Measurements from ENCODE around the gene OR5J2. TPM values are rescaled to one million over a fixed set of nuclear protein-coding genes. Genes with fewer than 3 reads are reported as not detected.
"Not testable (repeated sequence)": the region's sequence is repeated elsewhere in the genome, so short reads cannot be mapped to it uniquely, and the experiment has no call there.

OR5J2 gene
- not detected in 2 replicates for total RNA-seq (ENCODE audit: low replicate concordance)

DNA sequence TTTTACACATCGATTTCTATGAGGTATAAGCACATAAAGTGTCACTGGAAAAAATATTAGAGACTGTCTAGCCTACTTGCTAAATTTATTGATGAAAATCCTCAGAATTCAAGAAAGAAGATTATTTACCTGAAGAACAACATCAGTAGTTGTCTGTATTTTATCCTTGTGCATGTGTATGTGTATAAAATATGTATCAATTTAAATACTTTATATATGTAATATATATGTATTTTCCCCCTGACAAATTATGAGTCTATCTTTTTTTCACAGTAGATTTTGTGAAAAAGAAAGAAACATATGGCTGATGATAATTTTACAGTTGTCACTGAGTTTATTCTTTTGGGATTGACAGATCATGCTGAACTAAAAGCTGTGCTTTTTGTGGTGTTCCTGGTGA lies at the start of gene OR5J2:
Gene OR5J2 (plus strand): TSS at position 301 of the 400 bp plus-strand sequence. CDS start 0 bp downstream, at position 301.
- no peak for DNase-seq (ENCODE audit: low read depth)
- TF ChIP-seq, protein P1, sequence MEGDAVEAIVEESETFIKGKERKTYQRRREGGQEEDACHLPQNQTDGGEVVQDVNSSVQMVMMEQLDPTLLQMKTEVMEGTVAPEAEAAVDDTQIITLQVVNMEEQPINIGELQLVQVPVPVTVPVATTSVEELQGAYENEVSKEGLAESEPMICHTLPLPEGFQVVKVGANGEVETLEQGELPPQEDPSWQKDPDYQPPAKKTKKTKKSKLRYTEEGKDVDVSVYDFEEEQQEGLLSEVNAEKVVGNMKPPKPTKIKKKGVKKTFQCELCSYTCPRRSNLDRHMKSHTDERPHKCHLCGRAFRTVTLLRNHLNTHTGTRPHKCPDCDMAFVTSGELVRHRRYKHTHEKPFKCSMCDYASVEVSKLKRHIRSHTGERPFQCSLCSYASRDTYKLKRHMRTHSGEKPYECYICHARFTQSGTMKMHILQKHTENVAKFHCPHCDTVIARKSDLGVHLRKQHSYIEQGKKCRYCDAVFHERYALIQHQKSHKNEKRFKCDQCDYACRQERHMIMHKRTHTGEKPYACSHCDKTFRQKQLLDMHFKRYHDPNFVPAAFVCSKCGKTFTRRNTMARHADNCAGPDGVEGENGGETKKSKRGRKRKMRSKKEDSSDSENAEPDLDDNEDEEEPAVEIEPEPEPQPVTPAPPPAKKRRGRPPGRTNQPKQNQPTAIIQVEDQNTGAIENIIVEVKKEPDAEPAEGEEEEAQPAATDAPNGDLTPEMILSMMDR (IDR thresholded peaks at IDR 0.05; ENCODE audit: insufficient read depth, low read length), result no peak
- H3K4me3 ChIP-seq (ENCODE audit: low read depth, low read length), result no peak within 1 kb of the TSS

GRCh38 chr11:56140151-56140661 lies 36.2 kb upstream of the OR5J2 start, which contains the start of gene OR8J3:
Gene OR8J3, minus strand, starts transcription at chr11:56140201. Its CDS starts 2,483 bp downstream, at chr11:56137718.
- DNase-seq (ENCODE audit: low read depth), result no peak
- no peak within 1 kb of the TSS for H3K4me3 ChIP-seq (ENCODE audit: low read depth, low read length)
- TF ChIP-seq, protein P1 (IDR thresholded peaks at IDR 0.05; ENCODE audit: insufficient read depth, low read length), result no peak

- H3K4me3 ChIP-seq (ENCODE audit: low read depth, low read length); DNase-seq (ENCODE audit: low read depth): not testable (repeated sequence)
These were observed 32.7 kb upstream of the OR5J2 start for GRCh38 chr11:56143681-56144080.

- TF ChIP-seq, protein P1 (IDR thresholded peaks at IDR 0.05; ENCODE audit: insufficient read depth, low read length), result no peak
- DNase-seq (ENCODE audit: low read depth), result no peak
- H3K4me3 ChIP-seq (ENCODE audit: low read depth, low read length), result no peak overlapping the region
These were observed 25.0 kb upstream of the OR5J2 start for GRCh38 chr11:56151376-56151775.

DNA sequence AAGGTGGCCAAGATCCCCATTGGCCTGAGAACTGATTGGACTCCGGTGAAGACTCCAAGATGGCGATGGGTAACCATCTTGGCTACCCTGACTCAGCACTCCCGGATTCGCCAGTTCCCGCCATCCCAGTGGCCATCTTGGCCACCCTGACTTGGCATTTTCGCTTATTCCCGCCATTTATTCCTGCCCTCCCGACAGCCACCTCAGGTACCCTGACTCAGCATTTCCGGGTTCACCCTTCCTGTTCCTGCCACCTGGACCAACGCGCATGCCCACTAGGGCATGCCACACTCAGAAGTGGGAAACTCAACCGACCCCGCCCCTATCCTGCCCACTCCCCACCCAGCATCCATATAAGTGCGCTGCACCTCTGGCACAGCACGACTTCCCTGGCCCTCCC lies 24.1 kb upstream of the OR5J2 start:
- TF ChIP-seq, protein P1 (IDR thresholded peaks at IDR 0.05; ENCODE audit: insufficient read depth, low read length), result no peak
- H3K4me3 ChIP-seq (ENCODE audit: low read depth, low read length), result no peak overlapping the region
- DNase-seq (ENCODE audit: low read depth), result no peak

DNA sequence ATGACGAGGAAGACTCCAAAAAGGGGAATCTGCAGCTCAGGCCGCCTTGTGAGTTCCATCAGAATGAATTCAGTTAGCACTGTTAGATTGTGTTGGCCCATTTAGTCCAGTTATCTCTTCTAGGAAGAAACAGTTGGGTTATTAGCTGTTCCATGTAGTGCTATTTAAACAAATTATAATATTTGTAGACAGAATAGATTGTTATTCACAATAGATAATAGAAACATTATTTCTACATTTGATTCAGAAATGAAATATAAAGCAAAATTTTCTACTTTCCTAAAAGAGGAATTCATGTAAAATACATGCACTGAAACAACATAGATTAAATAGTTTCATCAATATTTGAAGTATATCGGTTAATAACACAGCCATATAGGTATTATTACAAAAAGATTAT lies 16.2 kb upstream of the OR5J2 start, which contains the start of gene OR8K5:
Gene OR8K5 (minus strand): TSS at position 101 of the 400 bp plus-strand sequence. CDS start 0 bp downstream, at position 101.
- H3K4me3 ChIP-seq (ENCODE audit: low read depth, low read length), result no peak within 1 kb of the TSS
- TF ChIP-seq, protein P1 (IDR thresholded peaks at IDR 0.05; ENCODE audit: insufficient read depth, low read length), result no peak
- DNase-seq (ENCODE audit: low read depth), result no peak

DNA sequence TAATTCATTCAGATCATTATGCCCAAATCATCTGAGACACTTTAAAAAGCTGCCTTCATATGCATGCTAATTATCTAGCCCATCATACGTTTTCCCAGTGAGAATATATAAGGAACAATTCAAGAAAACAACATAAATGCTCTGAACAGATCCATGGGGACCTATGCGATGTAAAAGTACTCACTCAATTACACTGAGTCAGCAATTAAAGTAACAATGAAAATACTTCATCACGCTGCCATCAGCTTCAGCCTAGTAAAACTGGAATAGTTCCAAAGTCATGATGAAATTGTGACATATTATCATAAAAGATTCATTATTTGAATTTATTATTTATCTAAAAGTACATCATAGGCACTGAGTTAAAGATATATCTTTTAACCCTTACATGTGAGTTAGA lies 12.6 kb upstream of the OR5J2 start:
- H3K4me3 ChIP-seq (ENCODE audit: low read depth, low read length), result no peak overlapping the region
- DNase-seq (ENCODE audit: low read depth), result no peak
- TF ChIP-seq, protein P1 (IDR thresholded peaks at IDR 0.05; ENCODE audit: insufficient read depth, low read length), result no peak

Data from fibroblast of the aortic adventitia (primary cell).